ENCODE data around the gene TMEM214.

DNA sequence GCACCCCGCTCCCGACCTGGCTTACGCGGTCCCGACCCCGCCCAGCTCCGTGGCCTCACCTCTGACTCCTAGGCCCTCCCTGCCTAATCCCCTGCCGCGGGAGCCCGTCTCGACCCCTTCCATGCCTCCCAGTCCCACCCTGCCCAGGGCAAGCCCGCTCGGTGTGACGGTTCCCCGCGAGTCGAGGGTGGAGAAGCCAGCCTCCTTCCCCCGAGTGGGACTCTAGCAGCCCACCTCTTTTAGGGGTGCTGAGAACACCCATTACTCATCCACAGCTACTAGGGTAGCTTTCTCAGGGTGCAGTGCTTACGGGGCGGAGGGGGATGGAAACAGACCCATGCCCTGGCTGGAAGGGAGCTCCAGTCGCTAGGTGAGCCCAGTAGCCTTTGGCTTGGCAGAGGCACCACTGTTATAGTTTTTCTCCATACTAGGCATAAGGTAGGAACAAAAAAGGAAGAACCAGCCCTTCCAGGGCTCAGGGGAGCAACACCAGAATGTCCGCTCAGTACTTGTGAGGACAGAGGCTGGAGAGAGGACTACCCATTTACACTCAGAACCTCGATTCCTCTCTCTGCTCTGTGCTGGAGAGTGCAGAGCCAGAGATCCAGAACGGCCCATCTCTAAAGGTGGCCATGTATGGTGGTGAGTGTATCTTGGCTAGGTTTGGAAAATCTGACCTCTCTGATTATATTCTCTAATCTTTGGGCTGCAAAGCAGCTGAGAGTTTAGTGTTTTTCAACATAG is 19.3 kb downstream of the TMEM214 start:
- TF ChIP-seq POLR2A (IDR thresholded peaks at IDR 0.05): no peak
- no peak for TF ChIP-seq CTCF (IDR thresholded peaks at IDR 0.05)
